Endothelial cell of umbilical vein (primary cell): ENCODE results near the gene SCAF8. TPM values are rescaled to one million over a fixed set of nuclear protein-coding genes. Genes with fewer than 3 reads are reported as not detected.

Experiments
- BruUV-seq: library from RNA; stranded (reverse); fragments of 400-500 nt; replicated peaks from 2 replicates; lab custom pipeline; 2021; lab: Mats Ljungman, UMichigan
- CTCF ChIA-PET: fragments of 300-600, 350-600 bp; sonication (Branson Sonifier 250); formaldehyde crosslinking; loops from one replicate; lab custom pipeline; 2021; ENCODE audit warnings: antibody characterized with exemption, inconsistent platforms; lab: Charles Lee
- POLR2A ChIA-PET: fragments of 300-600, 350-600 bp; sonication (Branson Sonifier 250); formaldehyde crosslinking; loops from one replicate; lab custom pipeline; 2021; ENCODE audit warnings: antibody characterized with exemption, inconsistent platforms; lab: Charles Lee
- DNase-seq: peaks from one replicate; pipeline ENCODE4 v3.0.0-alpha.2; 2011; ENCODE audit warnings: low read depth, low spot score
- FAIRE-seq: peaks from 2 replicates; lab custom pipeline; 2011; peaks lifted over from hg19 to GRCh38; lab: Jason Lieb, UNC
- H2AFZ ChIP-seq: 2 replicates; pipeline ENCODE4 v1.6.0; 2012; ENCODE audit warnings: low read depth, low read length, control low read depth, inconsistent platforms
- H3K27ac ChIP-seq: 2 replicates; pipeline ENCODE4 v1.5.1; 2011; ENCODE audit warnings: low read depth, mild to moderate bottlenecking, control low read depth, low read length, moderate library complexity; ENCODE audit not compliant: insufficient read depth
- H3K27me3 ChIP-seq, 2 experiments: 2 replicates each; pipeline versions ENCODE4 v1.6.0 to v1.6.1; 2011; ENCODE audit warnings: low read length in 2 of 2, mixed read lengths in 1 of 2; ENCODE audit not compliant: control insufficient read depth in 2 of 2, insufficient read depth in 2 of 2
- H3K36me3 ChIP-seq, 2 experiments: 2 replicates in 1 of 2; 3 replicates in 1 of 2; pipeline ENCODE4 v1.5.1; 2011; ENCODE audit warnings: low read length in 2 of 2, mild to moderate bottlenecking in 1 of 2, moderate library complexity in 1 of 2; ENCODE audit not compliant: control insufficient read depth in 2 of 2, insufficient read depth in 2 of 2; ENCODE audit errors: extremely low read depth in 1 of 2
- H3K4me1 ChIP-seq: 3 replicates; pipeline ENCODE4 v1.5.1; 2011; ENCODE audit warnings: mild to moderate bottlenecking, low read length; ENCODE audit not compliant: control insufficient read depth, insufficient read depth; ENCODE audit errors: extremely low read depth
- H3K4me2 ChIP-seq: 2 replicates; pipeline ENCODE4 v1.6.1; 2011; ENCODE audit warnings: low read length, control low read depth, mixed read lengths; ENCODE audit not compliant: insufficient read depth
- H3K4me3 ChIP-seq, 3 experiments: fragments of 200-600 bp in 1 of 3; sonication (generic), shearing (Covaris generic) in 1 of 3; replicated peaks in 1 of 3; 2 replicates each; pipeline ENCODE4 v1.5.1; 2011 to 2016; ENCODE audit warnings: control low read depth in 3 of 3, low read length in 3 of 3, mild to moderate bottlenecking in 2 of 3, inconsistent platforms in 1 of 3, low read depth in 1 of 3, moderate library complexity in 1 of 3; ENCODE audit not compliant: insufficient read depth in 1 of 3
- H3K79me2 ChIP-seq: 2 replicates; pipeline ENCODE4 v1.6.0; 2012; ENCODE audit warnings: low read length, inconsistent platforms; ENCODE audit not compliant: control insufficient read depth, insufficient read depth
- H3K9ac ChIP-seq: replicated peaks from 2 replicates; pipeline ENCODE3; 2011; ENCODE audit warnings: low read length, control low read depth; ENCODE audit not compliant: insufficient read depth; ENCODE audit errors: extremely low read depth
- H3K9me1 ChIP-seq: replicated peaks from 3 replicates; pipeline ENCODE4 v1.6.0; 2011; ENCODE audit warnings: mild to moderate bottlenecking, low read length; ENCODE audit not compliant: control insufficient read depth, insufficient read depth; ENCODE audit errors: extremely low read depth
- H3K9me3 ChIP-seq: replicated peaks from 2 replicates; pipeline ENCODE4 v1.5.1; 2012; ENCODE audit warnings: low read length, inconsistent platforms; ENCODE audit not compliant: control insufficient read depth, insufficient read depth
- H4K20me1 ChIP-seq: replicated peaks from 2 replicates; pipeline ENCODE3; 2011; ENCODE audit warnings: mild to moderate bottlenecking, low read length; ENCODE audit not compliant: control insufficient read depth, insufficient read depth; ENCODE audit errors: extremely low read depth
- CTCF ChIP-seq, 2 donors: IDR thresholded peaks; 1 replicate in 1 of 2; 2 replicates in 1 of 2; pipeline ENCODE4 v1.5.1; 2011; ENCODE audit warnings: low read length in 2 of 2, mild to moderate bottlenecking in 2 of 2, moderate library complexity in 2 of 2, control low read depth in 1 of 2, inconsistent platforms in 1 of 2, low read depth in 1 of 2; ENCODE audit not compliant: insufficient read depth in 1 of 2; ENCODE audit errors: extremely low read depth in 1 of 2
- EZH2 ChIP-seq: IDR thresholded peaks from 2 replicates; pipeline ENCODE4 v1.6.1; 2012; ENCODE audit warnings: borderline replicate concordance, low read depth, mild to moderate bottlenecking, moderate library complexity, low read length, inconsistent platforms; ENCODE audit not compliant: severe bottlenecking
- FOS ChIP-seq: IDR thresholded peaks from 2 replicates; pipeline ENCODE4 v1.6.1; 2011; ENCODE audit warnings: mild to moderate bottlenecking, low read length, moderate library complexity, borderline replicate concordance; ENCODE audit not compliant: insufficient read depth
- GATA2 ChIP-seq: IDR thresholded peaks from 2 replicates; pipeline ENCODE4 v1.7.0; 2011; ENCODE audit warnings: low read depth, mild to moderate bottlenecking, moderate library complexity, mixed read lengths, low read length; ENCODE audit not compliant: insufficient read length, insufficient read depth
- JUN ChIP-seq: IDR thresholded peaks from 2 replicates; pipeline ENCODE4 v1.6.1; 2011; ENCODE audit warnings: borderline replicate concordance, low read depth; ENCODE audit not compliant: insufficient read length, insufficient read depth
- MAX ChIP-seq: IDR thresholded peaks from 2 replicates; pipeline ENCODE4 v1.6.1; 2011; ENCODE audit not compliant: insufficient read depth, insufficient read length
- MYC ChIP-seq: IDR thresholded peaks from one replicate; pipeline ENCODE4 v1.6.1; 2011; ENCODE audit warnings: mild to moderate bottlenecking, low read depth, low read length
- POLR2A ChIP-seq: IDR thresholded peaks from 2 replicates; pipeline ENCODE4 v1.6.1; 2012; ENCODE audit warnings: low read depth, mild to moderate bottlenecking, control low read depth, low read length
- POLR2AphosphoS5 ChIP-seq: IDR thresholded peaks from 2 replicates; pipeline ENCODE4 v1.6.1; 2012; ENCODE audit warnings: low read depth, mild to moderate bottlenecking, control low read depth, low read length, moderate library complexity; ENCODE audit not compliant: insufficient read depth
- dilution Hi-C: fragments of 300-500 bp; cut with MboI; formaldehyde crosslinking; loops from one replicate; pipeline ENCODE4 v1.15.0; 2019; ENCODE audit warnings: low sequenced_read_pairs; ENCODE audit not compliant: extremely low pct_ligation_motif_present
- intact Hi-C: fragments of 100-400 bp; cut with micrococcal nuclease; formaldehyde crosslinking; loops from one replicate; pipeline ENCODE4 v1.10.0; 2022
- polyA plus RNA-seq, 4 experiments: library from polyadenylated mRNA; depleted of rRNA in 3 of 4; stranded (reverse) in 3 of 4; unstranded in 1 of 4; fragments of >200 nt; gene quantifications; 2 replicates each; pipeline versions ENCODE4 v1.2.1 to v1.2.3, GENCODE V29; 2011 to 2012; ENCODE audit warnings: missing spikeins in 1 of 4
- total RNA-seq: library from RNA; stranded (reverse); gene quantifications from 2 replicates; pipeline ENCODE4 v1.2.3, GENCODE V29; 2021

The SCAF8 gene
- total and polyA plus RNA-seq, 2 donors (not counting 3 experiments of a cell fraction or from before 2014, with no cell fraction given), result 11.7 to 37.8 TPM

GRCh38 chr6:154785075-154785474, 51.9 kb downstream of the SCAF8 start:
- Histone ChIP-seq H3K9ac (no peak overlapping the region), H4K20me1 (peaks cover 4% of the 10 kb centered on the region), H3K9me1 (no peaks in the 10 kb centered on the region), H3K4me1 (no peaks in the 10 kb centered on the region), H2AFZ (no peak overlapping the region), H3K36me3 (no peaks in the 10 kb centered on the region), H3K9me3 (no peaks in the 10 kb centered on the region), H3K4me3 (no peak overlapping the region), H3K4me2 (no peak overlapping the region), H3K27ac (no peak overlapping the region), H3K27me3 (no peaks in the 10 kb centered on the region), H3K79me2 (peaks cover 61% of the 10 kb centered on the region)
- no peak for FAIRE-seq
- intact Hi-C loops (no loop called here), dilution Hi-C loops (no loop called here)
- TF ChIP-seq EZH2 (no peak), POLR2A (no peak), POLR2AphosphoS5 (no peak), CTCF (IDR thresholded peaks at IDR 0.05; ENCODE audit: extremely low read depth in 1 of 2, insufficient read depth in 1 of 2, low read depth in 1 of 2, low read length in 2 of 2) (no peak), GATA2 (no peak), JUN (no peak), FOS (no peak), MAX (no peak), MYC (no peak)
- no peak for DNase-seq
- ChIA-PET POLR2A (no interaction called here), CTCF (interaction anchor here (1.7 kb wide), 1 partner anchor 109 kb away, joined by 5 read pairs; no protein-coding TSS in a partner anchor)
- BruUV-seq, result no TSS peak
